NCI-H1105 treated with DMSO at 0.1 percent for 48 hours (cell line): Measurements from ENCODE around the gene SLX1B.
"Not testable (repeated sequence)": the region's sequence is repeated elsewhere in the genome, so short reads cannot be mapped to it uniquely, and the experiment has no call there.

Experiments used
- DNase-seq: peaks from one replicate; lab custom pipeline; 2025; lab: John Stamatoyannopoulos, UW

SLX1B gene

DNA sequence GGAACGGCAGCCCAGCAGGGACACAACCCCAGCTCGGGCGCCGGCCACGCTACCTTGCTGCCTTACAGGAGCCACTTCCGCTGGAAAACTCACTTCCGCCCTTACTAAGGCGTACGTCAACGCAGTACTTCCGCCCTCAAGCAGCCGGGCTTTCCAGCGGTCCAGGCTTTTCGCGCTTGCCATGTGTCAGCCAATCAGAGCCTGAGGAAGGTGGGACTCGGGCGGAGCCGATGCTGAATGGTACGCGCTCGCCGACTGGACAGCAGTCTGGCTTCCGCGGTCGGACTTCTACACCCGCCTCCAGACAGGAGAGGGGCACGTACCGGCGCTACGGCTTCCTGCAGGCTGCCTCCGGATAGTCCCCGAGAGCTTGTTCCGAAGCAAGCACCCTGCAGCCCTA, at the start of gene SLX1B, which contains the start of gene BOLA2:
SLX1B (plus strand) TSS at position 265 of the 400 bp plus-strand sequence.
BOLA2 (minus strand) TSS at position 83 of the 400 bp plus-strand sequence. CDS start 98 bp downstream, outside the sequence.
- not testable (repeated sequence) for DNase-seq

GRCh38 chr16:29405249-29405648, 49.1 kb upstream of the SLX1B start:
- not testable (repeated sequence) for DNase-seq

DNA sequence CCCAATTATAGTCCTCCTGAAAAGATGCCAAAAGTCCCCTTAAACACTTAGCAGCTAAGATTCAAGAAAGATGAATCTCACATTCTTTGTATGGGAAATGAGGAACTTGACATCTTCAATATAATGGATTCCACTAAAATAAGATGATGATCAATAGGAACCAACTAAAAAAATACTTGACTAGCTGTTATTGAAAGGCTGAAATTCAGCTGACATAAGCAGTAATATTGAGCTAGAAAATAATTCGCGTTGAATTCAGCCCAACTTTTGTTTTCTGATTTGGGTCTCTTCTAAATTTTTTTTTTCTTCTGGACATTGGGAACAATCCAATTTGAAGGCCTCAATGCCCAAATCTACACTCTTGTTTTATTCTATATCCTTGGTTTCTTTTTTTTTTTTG, 30.7 kb upstream of the SLX1B start:
- DNase-seq, result not testable (repeated sequence)

DNA sequence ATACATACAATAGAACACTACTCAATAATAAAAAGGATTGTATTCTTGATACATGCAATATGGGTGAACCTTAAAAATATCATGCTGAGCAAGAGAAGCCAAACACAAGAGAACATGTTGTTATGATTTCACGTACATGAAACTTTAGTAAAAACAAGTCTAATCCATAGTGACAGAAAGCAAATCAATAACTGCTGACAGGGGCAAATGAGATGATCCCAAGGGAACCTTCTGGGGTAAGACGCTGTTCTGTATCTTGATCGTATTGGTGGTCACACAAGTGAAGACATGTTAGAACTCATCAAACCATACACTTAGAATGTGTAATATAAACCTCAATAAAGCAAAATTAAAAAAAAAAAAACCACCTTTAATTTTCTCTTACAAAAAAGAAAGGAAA, 28.9 kb upstream of the SLX1B start:
- not testable (repeated sequence) for DNase-seq

DNA sequence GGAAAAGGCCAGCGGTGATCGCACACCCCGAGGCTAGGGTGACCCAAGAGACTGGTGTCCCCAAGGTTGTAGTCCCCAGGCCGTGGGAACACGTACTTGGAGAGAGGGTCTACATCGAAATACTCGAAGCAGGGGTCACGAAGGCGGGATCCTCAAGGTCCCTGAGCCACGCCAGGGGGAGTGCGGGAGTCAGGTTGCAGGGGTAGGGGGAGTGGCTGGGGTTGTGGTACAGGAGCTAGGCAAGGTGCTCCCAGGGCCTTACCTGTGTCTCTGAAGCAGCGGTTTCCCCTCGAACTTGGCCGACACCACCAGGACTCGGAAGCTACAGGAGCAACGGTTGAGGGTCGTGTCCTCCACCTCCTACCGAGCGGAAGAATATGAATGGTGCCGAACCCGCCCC, 579 bp upstream of the SLX1B start:
- not testable (repeated sequence) for DNase-seq

DNA sequence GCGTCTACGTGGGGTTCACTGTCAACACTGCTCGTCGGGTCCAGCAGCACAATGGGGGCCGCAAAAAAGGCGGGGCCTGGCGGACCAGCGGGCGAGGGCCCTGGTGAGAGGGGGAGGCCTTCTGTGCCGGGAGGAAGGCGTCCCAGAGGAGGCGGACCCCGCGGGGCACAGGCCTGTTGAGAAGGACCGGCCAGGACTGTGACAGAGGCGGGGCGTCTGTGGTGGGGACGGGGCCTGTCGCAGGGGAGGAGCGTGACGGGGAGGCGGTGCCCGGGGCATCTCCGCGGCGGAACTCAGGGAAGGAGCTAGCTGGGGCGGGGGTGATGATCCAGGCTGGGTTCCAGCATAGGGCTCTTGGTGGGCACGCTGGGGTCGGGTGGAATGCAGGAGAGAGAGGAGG, 495 bp downstream of the SLX1B start:
- not testable (repeated sequence) for DNase-seq

- not testable (repeated sequence) for DNase-seq
These were observed 3.3 kb downstream of the SLX1B start for GRCh38 chr16:29457660-29458059.

- DNase-seq, result not testable (repeated sequence)
These were observed 5.6 kb downstream of the SLX1B start, which contains the start of gene SULT1A4 for GRCh38 chr16:29459706-29460646. SULT1A4 (plus strand) TSS chr16:29459913; CDS start chr16:29461386, 1,473 bp downstream.

- DNase-seq, result not testable (repeated sequence)
These were observed 6.3 kb downstream of the SLX1B start for GRCh38 chr16:29460647-29461030.

DNA sequence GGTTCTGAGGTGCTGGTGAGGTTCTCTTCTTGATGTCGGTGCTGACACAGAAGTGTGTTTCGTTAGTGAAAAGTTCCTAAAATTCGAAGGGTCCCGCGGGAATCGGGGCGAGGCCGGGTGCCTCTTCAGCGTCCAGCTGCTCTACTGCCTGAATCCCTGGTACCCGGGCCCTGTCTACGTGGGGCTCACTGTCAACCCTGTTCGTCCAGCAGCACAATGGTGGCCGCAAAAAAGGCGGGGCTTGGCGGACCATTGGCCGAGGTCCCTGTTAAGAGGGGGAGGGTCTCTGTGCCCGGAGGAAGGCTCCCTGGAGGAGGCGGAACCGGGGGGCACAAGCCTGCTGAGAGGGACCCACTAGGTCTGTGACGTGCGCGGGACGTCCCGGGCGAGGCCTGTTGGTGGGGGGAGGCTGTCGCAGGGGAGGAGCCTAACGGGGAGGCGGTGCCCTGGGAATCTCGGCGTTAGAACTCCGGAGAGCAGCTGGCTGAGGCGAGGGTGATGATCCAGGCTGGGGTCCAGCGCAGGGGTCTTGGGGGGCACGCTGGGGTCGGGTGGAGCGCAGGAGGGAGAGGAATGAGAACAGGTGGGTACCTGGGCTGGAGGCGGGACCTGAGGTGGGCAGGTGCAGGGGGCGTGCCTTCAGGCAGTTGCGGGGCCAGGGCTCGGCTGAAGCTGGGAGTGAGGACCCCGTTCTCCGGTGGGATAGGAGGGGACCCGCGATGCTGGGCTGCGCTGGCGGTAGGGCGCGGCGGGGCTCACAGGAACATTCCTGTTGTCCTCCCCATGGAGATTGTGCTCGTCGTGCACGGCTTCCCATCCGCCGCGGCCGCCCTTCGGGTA, 11.9 kb downstream of the SLX1B start:
- DNase-seq, result not testable (repeated sequence)

DNA sequence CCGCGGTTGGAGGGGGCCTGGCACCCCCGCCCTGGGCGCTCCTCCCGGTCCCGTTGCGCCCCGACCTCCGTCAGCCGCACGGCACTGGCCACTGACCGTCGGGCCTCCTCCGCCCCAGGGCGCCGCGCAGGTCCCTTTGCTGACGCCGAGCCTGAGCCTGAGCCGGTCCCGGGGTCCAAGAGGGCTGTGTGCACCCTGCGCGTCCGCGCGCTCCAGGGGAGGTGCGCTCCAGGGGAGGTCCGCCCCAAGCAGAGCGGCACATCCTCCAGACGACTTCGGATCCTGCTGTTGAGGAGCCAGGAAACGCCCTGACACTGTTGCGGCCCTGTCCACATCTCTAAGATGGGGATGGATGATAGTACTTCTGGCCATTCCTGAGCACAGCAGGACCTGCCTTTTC, 12.6 kb downstream of the SLX1B start:
- not testable (repeated sequence) for DNase-seq

DNA sequence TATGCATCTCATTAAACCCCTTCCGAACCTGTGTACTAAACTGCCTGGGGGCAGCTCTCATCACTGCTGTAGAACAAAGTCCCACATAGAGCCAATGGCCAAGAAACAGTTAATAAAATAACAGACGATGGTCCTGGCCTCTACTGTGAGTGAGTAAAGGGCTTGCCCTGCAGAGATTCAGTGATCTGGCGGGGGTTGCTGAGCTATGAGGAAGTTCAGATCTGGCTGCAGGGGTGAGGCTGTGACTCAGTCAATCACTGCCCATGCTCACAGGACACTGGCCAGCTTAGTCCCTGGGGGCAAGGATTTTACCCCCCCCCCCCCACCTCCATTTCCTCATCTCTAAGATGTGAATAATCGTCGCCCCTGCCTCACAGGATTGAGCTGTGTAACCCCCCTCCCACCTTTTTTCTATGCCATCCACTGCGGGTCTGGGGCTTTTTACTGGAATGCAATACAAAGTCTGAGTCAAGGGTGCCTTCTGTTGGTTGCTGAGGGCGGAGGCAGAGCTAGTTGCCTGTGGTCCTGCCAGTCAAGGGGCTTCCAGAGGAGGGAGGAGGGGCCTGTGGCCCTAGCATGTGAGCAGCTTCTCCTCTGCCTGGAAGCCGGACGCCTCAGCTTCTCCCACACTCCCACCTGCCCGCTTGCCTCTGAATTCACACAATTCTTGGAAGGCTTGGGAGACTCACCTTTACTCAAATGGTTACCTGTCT, 13.5 kb downstream of the SLX1B start:
- not testable (repeated sequence) for DNase-seq

DNA sequence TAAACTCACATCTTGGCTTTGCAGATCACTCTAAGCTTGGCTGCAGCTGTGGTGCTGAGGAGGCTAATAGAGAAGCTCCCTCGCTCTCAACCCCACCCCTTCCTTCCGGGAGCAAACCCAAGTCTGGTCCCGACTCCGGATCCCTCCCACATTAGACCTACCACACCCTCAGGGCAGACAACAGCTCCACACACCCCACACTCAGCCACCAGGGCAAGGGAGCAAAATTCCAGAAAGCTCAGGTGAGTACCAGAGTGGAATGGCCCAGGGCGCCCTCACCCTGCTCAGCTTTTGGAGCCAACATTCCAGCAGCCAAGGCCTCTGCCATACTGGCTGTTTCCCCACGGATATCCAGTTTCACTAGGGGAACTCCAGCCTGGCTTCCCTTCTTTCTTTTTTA, 15.3 kb downstream of the SLX1B start:
- DNase-seq, result not testable (repeated sequence)

DNA sequence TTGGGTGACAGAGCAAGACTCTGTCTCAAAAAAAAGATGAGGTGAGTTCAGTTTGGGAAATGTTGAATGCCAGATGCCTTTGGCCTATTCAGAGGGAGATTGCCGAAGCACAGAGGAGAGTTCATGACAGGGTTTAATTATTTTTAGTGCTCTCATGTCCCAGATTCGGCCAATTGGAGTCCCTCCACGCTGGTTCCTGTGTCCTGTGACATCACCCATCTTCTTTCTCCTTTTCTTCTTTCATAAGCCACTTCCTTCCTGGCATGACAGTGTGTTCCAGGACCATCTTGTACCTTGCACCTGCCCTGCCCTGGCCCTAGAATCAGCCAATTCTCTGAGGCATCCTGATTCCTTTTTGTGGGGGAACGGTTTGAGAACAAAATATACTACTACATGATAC, 17.7 kb downstream of the SLX1B start:
- not testable (repeated sequence) for DNase-seq

DNA sequence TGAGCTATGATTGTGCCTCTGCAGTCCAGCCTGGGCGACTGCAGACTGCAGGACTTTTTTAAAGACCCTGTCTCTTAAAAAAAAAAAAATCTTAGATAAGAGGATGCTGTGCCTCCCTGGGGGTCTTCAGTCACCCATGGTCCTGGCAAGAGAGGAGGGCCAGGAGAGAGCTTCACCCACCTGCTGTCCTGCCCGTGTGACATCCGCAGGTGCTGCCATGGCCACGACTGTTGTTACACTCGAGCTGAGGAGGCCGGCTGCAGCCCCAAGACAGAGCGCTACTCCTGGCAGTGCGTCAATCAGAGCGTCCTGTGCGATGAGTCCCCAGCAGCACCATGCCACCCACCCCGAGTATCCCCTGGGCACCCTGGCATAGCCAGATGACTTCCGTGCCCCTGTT, 27.9 kb downstream of the SLX1B start:
- DNase-seq, result not testable (repeated sequence)

DNA sequence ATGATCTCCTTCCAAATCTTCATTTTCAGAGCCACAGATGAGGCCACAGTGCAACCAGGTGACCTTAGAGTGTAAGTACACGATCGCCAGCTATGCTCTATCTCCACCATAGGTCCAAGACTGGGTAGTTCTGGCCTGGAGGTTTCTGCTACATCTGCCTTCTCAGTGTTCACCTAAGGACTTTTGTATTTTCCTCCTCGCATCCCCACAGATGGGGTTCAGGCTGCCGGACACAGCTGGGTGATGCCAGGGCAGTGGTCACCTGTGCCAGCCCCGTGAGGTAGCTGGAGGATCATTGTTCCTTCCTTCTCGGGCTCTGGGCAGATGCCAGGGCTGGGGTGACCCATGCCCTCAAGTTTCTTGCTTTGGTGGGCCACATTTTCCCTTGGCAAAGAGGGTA, 52.0 kb downstream of the SLX1B start, which contains the start of gene NPIPB12:
NPIPB12 (minus strand) TSS at position 101 of the 400 bp plus-strand sequence.
- DNase-seq, result not testable (repeated sequence)
